K562 (cell line): ENCODE data around the gene RABL6. TPM values are rescaled to one million over a fixed set of nuclear protein-coding genes. Genes with fewer than 3 reads are reported as not detected.
A peak's percentile ranks its signal among the peaks of the same experiment; 100 is the strongest.

Experiments
- CBFB ChIP-seq: sonication (generic); formaldehyde crosslinking; IDR thresholded peaks from 2 replicates; pipeline ENCODE4 v1.4.0; 2020; ENCODE audit warnings: mild to moderate bottlenecking, missing genetic modification reagents
- CEBPG ChIP-seq, 3 experiments: fragments of 200-800 bp in 1 of 3; sonication (Bioruptor generic) in 1 of 3; sonication (generic) in 1 of 3; formaldehyde crosslinking in 1 of 3; IDR thresholded peaks in 2 of 3; conservative IDR thresholded peaks in 1 of 3; 2 replicates each; pipeline versions ENCODE4 v1.6.1 to v1.8.0; 2016 to 2022; ENCODE audit warnings: missing compliant biosample characterization in 2 of 3, missing genetic modification characterization in 2 of 3, mild to moderate bottlenecking in 1 of 3, missing genetic modification reagents in 1 of 3
- CHAMP1 ChIP-seq: fragments of 450-650 bp; IDR thresholded peaks from 2 replicates; pipeline ENCODE4 v1.6.1; 2016; ENCODE audit warnings: mild to moderate bottlenecking
- E2F8 ChIP-seq: fragments of 450-650 bp; IDR thresholded peaks from 2 replicates; pipeline ENCODE4 v1.7.1; 2018; ENCODE audit warnings: mild to moderate bottlenecking, low read depth; ENCODE audit not compliant: partially characterized antibody
- HES1 ChIP-seq: fragments of 450-650 bp; IDR thresholded peaks from 2 replicates; pipeline ENCODE4 v1.6.1; 2016; ENCODE audit warnings: low read depth, mild to moderate bottlenecking, moderate library complexity
- HMBOX1 ChIP-seq: sonication (generic); IDR thresholded peaks from 2 replicates; pipeline ENCODE4 v1.6.1; 2016
- NFYB ChIP-seq: IDR thresholded peaks from 2 replicates; pipeline ENCODE4 v1.6.1; 2011; ENCODE audit warnings: mild to moderate bottlenecking, moderate library complexity; ENCODE audit not compliant: insufficient read length; ENCODE audit errors: extremely low read depth
- PRDM10 ChIP-seq: fragments of 450-650 bp; IDR thresholded peaks from 2 replicates; pipeline ENCODE4 v1.6.1; 2018; ENCODE audit not compliant: partially characterized antibody
- SRF ChIP-seq, 2 experiments: fragments of 250-450, 450-650 bp in 1 of 2; sonication (Bioruptor Pico) in 1 of 2; sonication (generic) in 1 of 2; formaldehyde crosslinking; IDR thresholded peaks; 2 replicates each; pipeline versions ENCODE4 v1.5.0 to v1.5.1; 2020 to 2022; ENCODE audit warnings: mild to moderate bottlenecking in 1 of 2, missing genetic modification reagents in 1 of 2
- ZBTB7A ChIP-seq: IDR thresholded peaks from 2 replicates; pipeline ENCODE4 v1.6.1; 2011; ENCODE audit warnings: low read depth, mild to moderate bottlenecking, low read length, moderate library complexity, borderline replicate concordance; ENCODE audit not compliant: control insufficient read depth
- ZFPM2 ChIP-seq: fragments of 250-450 bp; sonication (Bioruptor Pico); IDR thresholded peaks from 2 replicates; pipeline ENCODE4 v1.5.1; 2022; ENCODE audit warnings: mild to moderate bottlenecking
- ZNF717 ChIP-seq: fragments of 250-450 bp; sonication (Bioruptor Pico); IDR thresholded peaks from 2 replicates; pipeline ENCODE4 v1.5.0; 2021
- ZNF830 ChIP-seq: fragments of 250-450 bp; sonication (Bioruptor Pico); IDR thresholded peaks from 2 replicates; pipeline ENCODE4 v1.5.0; 2021; ENCODE audit warnings: mild to moderate bottlenecking
- polyA plus RNA-seq, 8 experiments: library from polyadenylated mRNA; depleted of rRNA in 4 of 8; stranded (reverse) in 5 of 8; unstranded in 3 of 8; fragments of >200 nt; fragmentation: Nextera tagmentation in 2 of 8; fragmentation: Illumina TruSeq in 1 of 8; extraction: Ambion mirVana in 2 of 8; extraction: Trizol in 1 of 8; gene quantifications; 2 replicates each; pipeline versions ENCODE4 v1.2.1 to v1.2.3, GENCODE V29; 2011 to 2014; ENCODE audit warnings: inconsistent platforms in 1 of 8, missing spikeins in 1 of 8
- total RNA-seq, 7 experiments: library from RNA; depleted of rRNA in 6 of 7; stranded (reverse); fragments of >200 nt in 6 of 7; fragmentation: Illumina TruSeq in 2 of 7; extraction: Trizol in 2 of 7; gene quantifications; 2 replicates each; pipeline versions ENCODE4 v1.2.1 to v1.2.3, GENCODE V29; 2011 to 2021; ENCODE audit warnings: low replicate concordance in 1 of 7

RABL6 gene
- total and polyA plus RNA-seq, 9 of the 15 experiments (the other 6 are each of a cell fraction or from before 2014, with no cell fraction given): 5.6 to 181 (median 84.5) TPM

- TF ChIP-seq PRDM10 (peak; percentile 56), E2F8 (peak; percentile 35), SRF (CRISPR knock-in tag; IDR thresholded peaks at IDR 0.05) (no peak; a peak in 1 of 4 replicates), CBFB (no peak), HMBOX1 (no peak), HES1 (0 out of 2 replicates have a peak, but pooled peaks have one; percentile 8), NFYB (peak; percentile 90), ZFPM2 (CRISPR knock-in tag) (no peak), ZBTB7A (peak; percentile 15; the same call in 1 of the 2 replicates), ZNF830 (no peak), ZNF717 (no peak), CHAMP1 (no peak), CEBPG (CRISPR knock-in tag; IDR thresholded peaks at IDR 0.05) (peak; percentile 94), CEBPG (tag; conservative IDR thresholded peaks at IDR 0.05 in 1 of 2, IDR thresholded peaks at IDR 0.05 in 1 of 2) (peak; percentile 92 to 96)
Observed at GRCh38 chr9:136849038-136849959, 41.6 kb downstream of the RABL6 start, which contains the start of gene PHPT1 (continued).
